ENCODE measurements around the gene ILK. TPM values are rescaled to one million over a fixed set of nuclear protein-coding genes. Genes with fewer than 3 reads are reported as not detected.

Gene ILK
- total RNA-seq, 5 donors from 2014 or later (not counting 1 experiment from before 2014, with no cell fraction given): 49.3 to 111 (median 99.4) TPM

DNA sequence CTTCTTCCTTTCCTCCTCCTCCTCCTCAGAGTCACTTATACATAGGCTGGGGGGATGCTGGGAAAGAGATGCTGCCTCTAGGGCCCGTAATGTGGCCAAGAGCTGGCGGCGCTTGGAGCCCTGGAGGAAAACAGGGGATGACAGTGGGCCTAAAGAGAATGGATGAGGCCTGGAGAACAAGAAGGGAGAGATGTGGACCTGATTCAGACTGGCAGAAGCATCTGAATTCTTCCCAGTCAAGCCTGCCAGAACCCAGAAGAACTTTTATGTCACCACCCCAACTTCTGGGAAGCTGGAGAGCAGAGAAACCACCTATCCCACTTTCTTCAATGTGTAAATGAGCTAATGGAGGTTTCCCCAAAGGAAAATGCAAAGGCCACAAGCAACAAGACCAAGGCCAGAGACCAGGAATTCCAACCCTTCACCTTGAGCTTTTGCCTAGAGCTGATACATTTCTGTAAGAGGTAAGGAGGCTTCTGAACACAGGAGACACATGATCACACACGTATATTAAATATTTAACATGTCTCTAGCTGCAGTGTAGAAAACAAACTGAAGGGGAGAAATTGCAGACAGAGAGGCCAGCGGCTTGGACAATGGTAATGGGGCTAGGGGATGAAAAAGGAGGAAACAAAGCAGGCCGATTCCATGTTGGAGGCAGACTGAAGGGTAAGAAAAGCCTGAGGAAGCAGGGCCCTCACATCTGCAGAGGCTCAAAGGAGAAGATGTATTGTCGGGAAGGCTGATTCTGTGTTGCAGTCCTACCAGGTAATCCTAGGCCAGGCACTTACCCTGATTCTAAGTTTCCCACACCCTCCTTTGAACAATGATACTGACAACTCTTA, 1.3 kb upstream of the ILK start:
- Mint-ChIP-seq H3K4me1 (peaks cover 20 to 26% (median 21%) of the 10 kb centered on the region in 3 donors), H3K9me3 (no peaks in the 10 kb centered on the region), H3K36me3 (peaks cover 29% of the 10 kb centered on the region), H3K4me3 (no peak overlapping the region), H3K27ac (no peak overlapping the region), H3K27me3 (no peaks in the 10 kb centered on the region)
- Histone ChIP-seq H3K27me3 (replicated peaks in 1 of 2; ENCODE audit: control insufficient read depth in 2 of 2, extremely low read depth in 1 of 2, insufficient read depth in 2 of 2, low read length in 1 of 2) (no peaks in the 10 kb centered on the region), H3K27ac (ENCODE audit: low read length) (peak overlapping the region; percentile 37), H3K9me3 (no peaks in the 10 kb centered on the region), H3K36me3 (ENCODE audit: control insufficient read depth in 2 of 2, extremely low read depth in 1 of 2, insufficient read depth in 1 of 2, low read length in 1 of 2) (peaks cover 5 to 43% of the 10 kb centered on the region in 2 donors), H3K4me1 (ENCODE audit: control insufficient read depth in 1 of 2, extremely low read depth in 1 of 2, insufficient read depth in 2 of 2, low read length in 2 of 2) (peaks cover 31 to 54% of the 10 kb centered on the region in 2 experiments), H3K4me3 (ENCODE audit: control insufficient read depth in 1 of 2, extremely low read depth in 1 of 2, low read length in 1 of 2) (peak overlapping the region; percentile 81 to 96)
- no peak for ATAC-seq (replicated peaks in 1 of 4)
- ChIA-PET CTCF (interaction anchor here (0.5 to 3.9 kb wide), 7 partner anchors 14 to 223 kb away, joined by 3 to 53 read pairs (median 5); partner anchors contain the start of genes MRPL17 (in 1 of the 2) and TPP1 (in 1 of the 2)), POLR2A (interaction anchor here (0.7 to 1.0 kb wide), 2 partner anchors 17 to 81 kb away, joined by 3 to 4 read pairs; partner anchors contain the start of genes MRPL17 (in 1 of the 2) and TPP1 (in 1 of the 2))
- 87% methylated on average over 5 of the region's 7 CpGs for WGBS (ENCODE audit: insufficient coverage)
- no peak for DNase-seq

DNA sequence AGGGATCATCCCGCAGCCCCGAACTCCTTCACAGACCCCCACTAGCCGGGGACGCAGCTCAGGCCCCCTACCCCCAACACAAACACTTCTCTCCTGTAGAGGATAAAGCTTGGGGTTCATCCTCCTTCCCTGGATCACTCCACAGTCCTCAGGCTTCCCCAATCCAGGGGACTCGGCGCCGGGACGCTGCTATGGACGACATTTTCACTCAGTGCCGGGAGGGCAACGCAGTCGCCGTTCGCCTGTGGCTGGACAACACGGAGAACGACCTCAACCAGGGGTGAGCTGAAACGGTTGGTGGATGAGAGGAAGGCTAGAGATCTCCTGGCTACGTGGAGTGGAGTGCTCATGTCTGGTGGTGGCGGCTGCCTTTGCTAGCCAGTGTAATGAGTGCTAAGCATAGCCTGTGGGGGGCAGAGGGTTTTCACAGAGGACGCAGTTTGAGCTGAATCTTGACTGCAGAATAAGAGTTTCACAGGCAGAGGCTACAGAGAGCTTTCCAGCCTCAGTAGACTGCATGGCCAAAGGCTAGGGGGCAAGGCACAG, 580 bp downstream of the ILK start:
- ChIA-PET POLR2A (interaction anchor here in 1 of 2 donors (0.6 to 1.6 kb wide), 4 partner anchors 8 to 79 kb away, joined by 3 to 16 read pairs (median 4); partner anchors contain the start of genes MRPL17, TAF10 and TPP1), CTCF (interaction anchor here (0.6 to 3.9 kb wide), 16 partner anchors 11 to 152 kb away, joined by 3 to 53 read pairs (median 4); partner anchors contain the start of genes MRPL17 (in 2 of the 2) and TPP1 (in 1 of the 2))
- ATAC-seq (replicated peaks in 1 of 4): peak; percentile 68 to 77 (median 70)
- Histone ChIP-seq H3K27me3 (replicated peaks in 1 of 2; ENCODE audit: control insufficient read depth in 2 of 2, extremely low read depth in 1 of 2, insufficient read depth in 2 of 2, low read length in 1 of 2) (no peaks in the 10 kb centered on the region), H3K27ac (ENCODE audit: low read length) (peak overlapping the region; percentile 72), H3K36me3 (ENCODE audit: control insufficient read depth in 2 of 2, extremely low read depth in 1 of 2, insufficient read depth in 1 of 2, low read length in 1 of 2) (peaks cover 0 to 47% of the 10 kb centered on the region in 2 donors), H3K4me3 (ENCODE audit: control insufficient read depth in 1 of 2, extremely low read depth in 1 of 2, low read length in 1 of 2) (peak overlapping the region; percentile 81 to 96), H3K9me3 (no peaks in the 10 kb centered on the region), H3K4me1 (ENCODE audit: control insufficient read depth in 1 of 2, extremely low read depth in 1 of 2, insufficient read depth in 2 of 2, low read length in 2 of 2) (peaks cover 40 to 71% of the 10 kb centered on the region in 2 experiments)
- no peak overlapping the region for H3K4me3 Mint-ChIP-seq
- no peaks in the 10 kb centered on the region for H3K9me3 Mint-ChIP-seq
- DNase-seq: peak in 34 of 35 experiments; percentile 39 to 76 (median 56)
- H3K36me3 Mint-ChIP-seq: peaks cover 29% of the 10 kb centered on the region
- H3K27me3 Mint-ChIP-seq: no peaks in the 10 kb centered on the region
- under 1% methylated on average over 20 of the region's 20 CpGs for WGBS (ENCODE audit: insufficient coverage)
- no peak overlapping the region for H3K27ac Mint-ChIP-seq
- H3K4me1 Mint-ChIP-seq: peaks cover 13 to 26% (median 20%) of the 10 kb centered on the region in 3 donors

DNA sequence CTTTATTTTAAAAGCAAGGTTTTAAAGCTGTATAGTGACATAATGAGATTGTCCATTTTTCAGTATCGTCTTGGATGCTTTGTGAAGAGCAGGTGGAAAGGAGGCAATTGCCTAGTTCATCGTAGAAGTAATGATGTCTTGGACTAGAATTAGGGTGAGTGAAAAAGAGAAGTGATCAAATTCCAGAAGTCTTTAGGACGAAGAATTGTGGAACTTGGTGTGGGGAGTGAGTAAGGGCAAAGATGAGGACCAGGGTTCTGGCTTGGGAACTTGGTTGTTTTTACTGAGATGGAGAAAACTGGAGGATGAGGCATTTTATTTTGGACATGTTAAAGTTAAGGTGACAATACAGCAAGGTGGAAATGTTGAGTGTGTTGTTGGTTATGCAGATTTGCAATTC, 1.2 kb downstream of the ILK start:
- no peaks in the 10 kb centered on the region for H3K27me3 ChIP-seq (replicated peaks in 1 of 2; ENCODE audit: control insufficient read depth in 2 of 2, extremely low read depth in 1 of 2, insufficient read depth in 2 of 2, low read length in 1 of 2)
- H3K36me3 ChIP-seq (ENCODE audit: control insufficient read depth in 2 of 2, extremely low read depth in 1 of 2, insufficient read depth in 1 of 2, low read length in 1 of 2): peaks cover 2 to 47% of the 10 kb centered on the region in 2 donors
- 53% methylated on average over 3 of the region's 3 CpGs for WGBS (ENCODE audit: insufficient coverage)
- no peak for ATAC-seq (replicated peaks in 1 of 4)
- H3K9me3 Mint-ChIP-seq: no peaks in the 10 kb centered on the region
- no peaks in the 10 kb centered on the region for H3K27me3 Mint-ChIP-seq
- H3K4me1 Mint-ChIP-seq: peaks cover 8 to 26% (median 20%) of the 10 kb centered on the region in 3 donors
- peak overlapping the region; percentile 81 to 96 for H3K4me3 ChIP-seq (ENCODE audit: control insufficient read depth in 1 of 2, extremely low read depth in 1 of 2, low read length in 1 of 2)
- no peak overlapping the region for H3K27ac Mint-ChIP-seq
- ChIA-PET POLR2A (interaction anchor here in 1 of 2 donors (0.6 to 1.6 kb wide), 3 partner anchors 14 to 78 kb away, joined by 3 to 16 read pairs (median 5); partner anchors contain the start of genes MRPL17 and TPP1), CTCF (interaction anchor here (0.6 to 3.9 kb wide), 18 partner anchors 11 to 249 kb away, joined by 3 to 53 read pairs (median 4); partner anchors contain the start of genes MRPL17 (in 2 of the 2) and TPP1 (in 2 of the 2))
- H3K4me1 ChIP-seq (ENCODE audit: control insufficient read depth in 1 of 2, extremely low read depth in 1 of 2, insufficient read depth in 2 of 2, low read length in 2 of 2): peaks cover 40 to 77% of the 10 kb centered on the region in 2 experiments
- no peak for DNase-seq
- H3K36me3 Mint-ChIP-seq: peaks cover 28% of the 10 kb centered on the region
- peak overlapping the region; percentile 72 for H3K27ac ChIP-seq (ENCODE audit: low read length)
- H3K9me3 ChIP-seq: no peaks in the 10 kb centered on the region
- no peak overlapping the region for H3K4me3 Mint-ChIP-seq

DNA sequence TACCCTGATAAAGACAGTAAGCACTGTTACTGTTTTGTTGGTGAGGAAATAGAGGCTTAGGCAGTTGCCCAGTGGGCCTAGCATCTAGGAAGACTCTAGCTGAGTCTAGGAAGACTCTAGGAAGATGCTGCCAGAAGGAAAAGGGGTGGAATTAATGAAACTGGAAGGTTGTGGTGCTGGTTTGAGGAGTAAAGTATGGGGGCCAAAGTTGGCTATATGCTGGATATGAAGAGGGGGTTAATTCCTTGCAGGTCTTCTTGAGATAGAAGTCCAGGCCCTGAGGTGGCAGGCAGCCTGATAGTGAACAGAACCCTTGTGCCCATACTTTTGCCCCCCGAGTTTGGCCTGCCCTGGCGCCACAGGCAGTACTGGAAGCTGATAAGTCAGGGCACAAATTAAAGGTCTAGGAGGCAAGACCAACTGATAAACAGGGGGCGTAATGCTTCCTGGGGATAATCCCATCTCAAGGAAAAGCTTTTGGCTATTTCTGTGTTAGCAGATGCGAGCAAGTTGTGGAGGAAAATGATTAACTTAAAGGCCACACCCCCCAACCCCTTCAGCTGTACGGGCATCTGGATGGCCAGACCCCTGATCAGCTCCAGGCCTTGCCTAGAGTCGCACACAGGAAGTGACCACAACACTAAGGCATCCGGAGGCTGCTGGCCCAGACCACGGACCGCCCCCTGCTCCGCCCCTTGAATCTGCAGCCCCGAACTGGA, 3.1 kb downstream of the ILK start:
- no peak for ATAC-seq (replicated peaks in 1 of 4)
- peak overlapping the region in 1 of 3 donors; percentile 40 for H3K4me3 Mint-ChIP-seq
- Histone ChIP-seq H3K9me3 (no peaks in the 10 kb centered on the region), H3K27ac (ENCODE audit: low read length) (peak overlapping the region; percentile 64), H3K4me3 (ENCODE audit: control insufficient read depth in 1 of 2, extremely low read depth in 1 of 2, low read length in 1 of 2) (no peak overlapping the region), H3K27me3 (replicated peaks in 1 of 2; ENCODE audit: control insufficient read depth in 2 of 2, extremely low read depth in 1 of 2, insufficient read depth in 2 of 2, low read length in 1 of 2) (no peaks in the 10 kb centered on the region), H3K36me3 (ENCODE audit: control insufficient read depth in 2 of 2, extremely low read depth in 1 of 2, insufficient read depth in 1 of 2, low read length in 1 of 2) (peaks cover 7 to 39% of the 10 kb centered on the region in 2 donors), H3K4me1 (ENCODE audit: control insufficient read depth in 1 of 2, extremely low read depth in 1 of 2, insufficient read depth in 2 of 2, low read length in 2 of 2) (peaks cover 47 to 78% of the 10 kb centered on the region in 2 experiments)
- H3K36me3 Mint-ChIP-seq: peaks cover 33% of the 10 kb centered on the region
- peak overlapping the region in 1 of 2 donors; percentile 89 for H3K27ac Mint-ChIP-seq
- ChIA-PET CTCF (interaction anchor here (0.6 to 1.6 kb wide), 3 partner anchors 13 to 90 kb away, joined by 3 to 6 read pairs (median 5); partner anchors contain the start of genes MRPL17 (in 1 of the 2) and TPP1 (in 1 of the 2)), POLR2A (interaction anchor here in 1 of 2 donors (0.6 kb wide), 1 partner anchor 29 kb away, joined by 3 read pairs; no protein-coding TSS in a partner anchor)
- no peaks in the 10 kb centered on the region for H3K27me3 Mint-ChIP-seq
- DNase-seq: peak in 19 of 35 experiments; percentile 11 to 70 (median 35)
- H3K9me3 Mint-ChIP-seq: no peaks in the 10 kb centered on the region
- peaks cover 20 to 44% (median 33%) of the 10 kb centered on the region in 3 donors for H3K4me1 Mint-ChIP-seq
- 28% methylated on average over 5 of the region's 11 CpGs for WGBS (ENCODE audit: insufficient coverage)

DNA sequence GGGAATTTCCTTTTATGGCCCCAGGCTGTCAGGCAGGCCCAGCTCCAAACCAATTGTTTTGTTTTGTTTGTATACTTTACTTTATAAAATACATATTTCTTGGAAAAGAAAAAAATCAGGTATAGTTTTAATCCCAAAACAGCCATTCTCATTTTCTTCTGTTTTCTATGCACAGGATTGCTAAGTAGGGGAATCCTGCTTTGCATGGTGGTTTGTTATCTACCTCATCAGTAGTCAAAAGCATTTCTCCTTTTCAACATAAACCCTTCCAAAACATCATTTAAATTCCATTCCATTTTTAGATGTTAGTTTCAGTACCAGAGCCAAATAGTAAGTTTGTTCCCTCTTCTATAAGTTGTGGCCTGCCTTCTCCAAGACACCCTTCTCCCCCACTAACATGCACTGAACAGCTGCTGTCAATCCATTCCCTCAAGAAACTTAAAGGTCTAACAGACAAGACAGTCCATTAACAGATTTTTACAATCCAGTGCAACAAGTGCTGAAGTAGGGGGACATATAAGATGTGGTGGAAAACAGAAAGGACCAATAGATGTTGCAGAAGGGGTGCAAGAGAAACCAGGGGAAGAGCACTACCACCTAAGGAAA, 3.7 kb downstream of the ILK start:
- ChIA-PET CTCF (interaction anchor here (0.6 to 1.6 kb wide), 4 partner anchors 12 to 76 kb away, joined by 3 to 6 read pairs (median 4); partner anchors contain the start of genes TPP1 (in 2 of the 2) and MRPL17 (in 1 of the 2)), POLR2A (interaction anchor here in 1 of 2 donors (0.6 kb wide), 1 partner anchor 28 kb away, joined by 3 read pairs; no protein-coding TSS in a partner anchor)
- peak overlapping the region in 1 of 2 donors; percentile 89 for H3K27ac Mint-ChIP-seq
- peak overlapping the region in 1 of 3 donors; percentile 35 for H3K4me3 Mint-ChIP-seq
- H3K4me1 ChIP-seq (ENCODE audit: control insufficient read depth in 1 of 2, extremely low read depth in 1 of 2, insufficient read depth in 2 of 2, low read length in 2 of 2): peaks cover 46 to 73% of the 10 kb centered on the region in 2 experiments
- H3K36me3 Mint-ChIP-seq: peaks cover 30% of the 10 kb centered on the region
- peaks cover 7 to 35% of the 10 kb centered on the region in 2 donors for H3K36me3 ChIP-seq (ENCODE audit: control insufficient read depth in 2 of 2, extremely low read depth in 1 of 2, insufficient read depth in 1 of 2, low read length in 1 of 2)
- H3K27me3 Mint-ChIP-seq: no peaks in the 10 kb centered on the region
- H3K4me1 Mint-ChIP-seq: peaks cover 20 to 44% (median 33%) of the 10 kb centered on the region in 3 donors
- H3K9me3 Mint-ChIP-seq: no peaks in the 10 kb centered on the region
- ATAC-seq (replicated peaks in 1 of 4) (no peak), DNase-seq (no peak)
- H3K27ac ChIP-seq (ENCODE audit: low read length): peak overlapping the region; percentile 64
- H3K9me3 ChIP-seq: no peaks in the 10 kb centered on the region
- no peak overlapping the region for H3K4me3 ChIP-seq (ENCODE audit: control insufficient read depth in 1 of 2, extremely low read depth in 1 of 2, low read length in 1 of 2)
- no peaks in the 10 kb centered on the region for H3K27me3 ChIP-seq (replicated peaks in 1 of 2; ENCODE audit: control insufficient read depth in 2 of 2, extremely low read depth in 1 of 2, insufficient read depth in 2 of 2, low read length in 1 of 2)
